GM21360 (cell line): ENCODE measurements around the gene LIPA.

Source experiments
- ATAC-seq: cut with Tn5 transposase; IDR thresholded peaks from one replicate; pipeline ENCODE4 v1.9.1; 2021; ENCODE audit warnings: mild to moderate bottlenecking, moderate library complexity; ENCODE audit not compliant: unreplicated experiment

LIPA gene

GRCh38 chr10:89241486-89242344 lies 9.9 kb downstream of the LIPA start:
- ATAC-seq = no peak

GRCh38 chr10:89241026-89241425 lies 10.5 kb downstream of the LIPA start:
- ATAC-seq = no peak

- ATAC-seq = no peak
Measured at GRCh38 chr10:89240519-89240918, 11.1 kb downstream of the LIPA start.

GRCh38 chr10:89238956-89239644 lies 12.5 kb downstream of the LIPA start:
- no peak for ATAC-seq

- ATAC-seq = no peak
Measured at GRCh38 chr10:89237849-89238248, 13.7 kb downstream of the LIPA start.

GRCh38 chr10:89236226-89236797 lies 15.3 kb downstream of the LIPA start:
- ATAC-seq = no peak

- ATAC-seq = no peak
Measured at GRCh38 chr10:89235073-89235798, 16.3 kb downstream of the LIPA start.

GRCh38 chr10:89233033-89233432 lies 18.5 kb downstream of the LIPA start:
- ATAC-seq = no peak

GRCh38 chr10:89228962-89229361 lies 22.6 kb downstream of the LIPA start:
- ATAC-seq = no peak

- no peak for ATAC-seq
Measured at GRCh38 chr10:89228146-89228545, 23.4 kb downstream of the LIPA start.

- ATAC-seq = no peak
Measured at GRCh38 chr10:89226891-89227290, 24.7 kb downstream of the LIPA start.

- no peak for ATAC-seq
Measured at GRCh38 chr10:89224739-89225443, 26.7 kb downstream of the LIPA start.

- no peak for ATAC-seq
Measured at GRCh38 chr10:89221919-89222318, 29.7 kb downstream of the LIPA start.

- no peak for ATAC-seq
Measured at GRCh38 chr10:89219513-89220218, 31.9 kb downstream of the LIPA start.

- ATAC-seq = no peak
Measured at GRCh38 chr10:89217057-89217990, 34.3 kb downstream of the LIPA start.

GRCh38 chr10:89216056-89216455 lies 35.5 kb downstream of the LIPA start:
- ATAC-seq = no peak

GRCh38 chr10:89215511-89215910 lies 36.1 kb downstream of the LIPA start:
- no peak for ATAC-seq

- no peak for ATAC-seq
Measured at GRCh38 chr10:89214566-89215165, 36.9 kb downstream of the LIPA start.
